DMS79 treated with DMSO at 0.1 percent for 48 hours (cell line): ENCODE measurements around the gene GDF7.

Experiments used
- DNase-seq: peaks from one replicate; lab custom pipeline; 2025; lab: John Stamatoyannopoulos, UW

The GDF7 gene

GRCh38 chr2:20661421-20662307 is 5.3 kb upstream of the GDF7 start:
- DNase-seq = peak; percentile 20

GRCh38 chr2:20662308-20662937 is 4.5 kb upstream of the GDF7 start:
- no peak for DNase-seq

GRCh38 chr2:20663196-20664070 is 3.5 kb upstream of the GDF7 start:
- DNase-seq = no peak

GRCh38 chr2:20664071-20664390 is 2.9 kb upstream of the GDF7 start:
- DNase-seq = no peak

GRCh38 chr2:20664431-20665242 is 2.3 kb upstream of the GDF7 start:
- no peak for DNase-seq

- DNase-seq = no peak
Observed at GRCh38 chr2:20665243-20666004, 1.5 kb upstream of the GDF7 start.

- no peak for DNase-seq
Observed at GRCh38 chr2:20666005-20666303, 990 bp upstream of the GDF7 start.

- DNase-seq = no peak
Observed at GRCh38 chr2:20667151-20667530, 197 bp downstream of the GDF7 start.

- DNase-seq = no peak
Observed at GRCh38 chr2:20667531-20668401, 822 bp downstream of the GDF7 start.

GRCh38 chr2:20668451-20668850 is 1.5 kb downstream of the GDF7 start:
- no peak for DNase-seq

GRCh38 chr2:20668871-20669475 is 2.0 kb downstream of the GDF7 start:
- no peak for DNase-seq

- no peak for DNase-seq
Observed at GRCh38 chr2:20669562-20670314, 2.8 kb downstream of the GDF7 start.

- DNase-seq = no peak
Observed at GRCh38 chr2:20670315-20671035, 3.5 kb downstream of the GDF7 start.

- DNase-seq = no peak
Observed at GRCh38 chr2:20671036-20671735, 4.2 kb downstream of the GDF7 start.

- DNase-seq = no peak
Observed at GRCh38 chr2:20671736-20672080, 4.8 kb downstream of the GDF7 start.

- DNase-seq = no peak
Observed at GRCh38 chr2:20672201-20672951, 5.4 kb downstream of the GDF7 start.

- DNase-seq = no peak
Observed at GRCh38 chr2:20673686-20674308, 6.9 kb downstream of the GDF7 start.
